Epidermal melanocyte (primary cell): ENCODE measurements around the gene VTN.

Experiments used
- DNase-seq: peaks from one replicate; pipeline ENCODE4 v3.0.0; 2011; ENCODE audit warnings: low spot score; ENCODE audit not compliant: insufficient read length

The VTN gene

DNA sequence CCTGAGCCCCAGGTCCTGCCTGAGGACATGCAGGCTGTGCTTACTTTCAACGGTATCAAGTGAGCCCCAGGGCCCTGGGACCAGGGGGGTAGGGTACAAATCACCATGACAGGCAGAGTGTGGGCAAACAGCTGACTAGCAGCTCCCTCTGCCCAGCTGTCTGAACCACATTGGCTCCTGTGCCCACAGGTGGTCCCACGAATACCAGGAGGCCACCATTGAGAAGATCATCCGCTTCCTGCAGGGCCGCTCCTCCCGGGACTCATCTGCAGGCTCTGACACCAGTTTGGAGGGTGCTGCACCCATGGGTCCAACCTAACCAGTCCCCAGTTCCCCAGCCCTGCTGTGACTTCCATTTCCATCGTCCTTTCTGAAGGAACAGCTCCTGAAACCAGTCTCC, 25.9 kb upstream of the VTN start:
- no peak for DNase-seq

- no peak for DNase-seq
Measured at GRCh38 chr17:28395426-28395825, 25.3 kb upstream of the VTN start.

- DNase-seq = no peak
Measured at GRCh38 chr17:28394337-28395116, 24.4 kb upstream of the VTN start.

- DNase-seq = no peak
Measured at GRCh38 chr17:28392491-28392890, 22.4 kb upstream of the VTN start.

GRCh38 chr17:28391401-28391800, 21.3 kb upstream of the VTN start:
- DNase-seq = no peak

- no peak for DNase-seq
Measured at GRCh38 chr17:28390984-28391383, 20.9 kb upstream of the VTN start.

- no peak for DNase-seq
Measured at GRCh38 chr17:28390563-28390962, 20.5 kb upstream of the VTN start.

GRCh38 chr17:28390141-28390540, 20.0 kb upstream of the VTN start:
- no peak for DNase-seq

GRCh38 chr17:28388106-28388505, 18.0 kb upstream of the VTN start:
- DNase-seq = no peak

DNA sequence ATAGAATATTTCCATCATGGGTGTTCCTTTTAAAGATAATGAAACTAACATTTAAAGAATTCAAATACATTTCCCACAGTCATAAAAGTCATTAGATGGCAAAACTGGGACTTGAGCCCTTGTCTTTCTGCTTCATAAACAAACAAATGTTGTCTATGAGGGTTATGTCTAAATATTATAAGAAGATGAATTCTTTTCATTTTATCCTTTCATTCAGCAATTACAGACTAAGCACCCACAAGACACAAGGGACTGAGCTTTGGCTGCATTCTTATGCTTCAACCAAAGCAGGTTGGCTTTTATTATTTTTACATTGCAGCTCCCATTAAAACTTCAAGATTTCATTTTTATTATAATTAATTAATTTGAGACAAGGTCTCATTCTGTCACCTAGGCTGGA, 16.3 kb upstream of the VTN start:
- DNase-seq = no peak

DNA sequence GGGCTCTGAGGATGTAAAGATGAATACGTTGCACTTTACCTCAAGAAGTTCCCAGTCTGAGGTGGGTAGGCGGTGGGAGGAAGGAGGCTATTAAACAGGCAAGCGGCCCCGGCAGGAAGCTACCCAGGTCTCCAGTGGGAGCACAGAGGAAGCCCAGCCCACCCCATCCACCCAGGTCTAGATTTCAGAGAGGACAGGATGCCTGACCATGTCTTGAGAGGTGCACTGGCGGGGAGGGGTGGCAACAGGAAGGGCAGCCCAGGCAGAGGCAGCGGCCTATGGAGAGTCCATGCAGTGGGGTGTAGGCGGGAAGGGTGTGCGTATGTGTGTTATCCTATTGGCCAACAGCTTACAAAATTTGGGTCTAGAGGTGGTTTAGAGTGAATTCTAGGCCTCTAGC, 15.3 kb upstream of the VTN start:
- DNase-seq = no peak

DNA sequence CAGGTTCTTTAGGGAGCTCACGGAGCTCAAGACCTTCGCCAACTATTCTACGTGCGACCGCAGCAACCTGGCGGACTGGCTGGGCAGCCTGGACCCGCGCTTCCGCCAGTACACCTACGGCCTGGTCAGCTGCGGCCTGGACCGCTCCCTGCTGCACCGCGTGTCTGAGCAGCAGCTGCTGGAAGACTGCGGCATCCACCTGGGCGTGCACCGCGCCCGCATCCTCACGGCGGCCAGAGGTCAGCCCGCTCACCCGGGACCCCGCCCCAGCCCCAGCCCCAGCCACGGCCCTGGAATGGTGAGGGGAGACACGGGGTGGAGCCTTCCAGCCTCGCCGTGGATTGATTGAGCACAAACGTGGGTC, 14.9 kb upstream of the VTN start:
- DNase-seq = no peak

- no peak for DNase-seq
Measured at GRCh38 chr17:28384281-28385036, 14.4 kb upstream of the VTN start.

DNA sequence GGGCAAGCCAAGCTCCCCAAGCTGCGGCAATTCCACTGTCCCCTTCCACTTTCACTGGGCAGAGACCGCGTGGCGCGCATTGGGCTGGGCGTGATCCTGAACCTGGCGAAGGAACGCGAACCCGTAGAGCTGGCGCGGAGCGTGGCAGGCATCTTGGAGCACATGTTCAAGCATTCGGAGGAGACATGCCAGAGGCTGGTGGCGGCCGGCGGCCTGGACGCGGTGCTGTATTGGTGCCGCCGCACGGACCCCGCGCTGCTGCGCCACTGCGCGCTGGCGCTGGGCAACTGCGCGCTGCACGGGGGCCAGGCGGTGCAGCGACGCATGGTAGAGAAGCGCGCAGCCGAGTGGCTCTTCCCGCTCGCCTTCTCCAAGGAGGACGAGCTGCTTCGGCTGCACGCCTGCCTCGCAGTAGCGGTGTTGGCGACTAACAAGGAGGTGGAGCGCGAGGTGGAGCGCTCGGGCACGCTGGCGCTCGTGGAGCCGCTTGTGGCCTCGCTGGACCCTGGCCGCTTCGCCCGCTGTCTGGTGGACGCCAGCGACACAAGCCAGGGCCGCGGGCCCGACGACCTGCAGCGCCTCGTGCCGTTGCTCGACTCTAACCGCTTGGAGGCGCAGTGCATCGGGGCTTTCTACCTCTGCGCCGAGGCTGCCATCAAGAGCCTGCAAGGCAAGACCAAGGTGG, 11.2 kb upstream of the VTN start:
- DNase-seq = no peak

DNA sequence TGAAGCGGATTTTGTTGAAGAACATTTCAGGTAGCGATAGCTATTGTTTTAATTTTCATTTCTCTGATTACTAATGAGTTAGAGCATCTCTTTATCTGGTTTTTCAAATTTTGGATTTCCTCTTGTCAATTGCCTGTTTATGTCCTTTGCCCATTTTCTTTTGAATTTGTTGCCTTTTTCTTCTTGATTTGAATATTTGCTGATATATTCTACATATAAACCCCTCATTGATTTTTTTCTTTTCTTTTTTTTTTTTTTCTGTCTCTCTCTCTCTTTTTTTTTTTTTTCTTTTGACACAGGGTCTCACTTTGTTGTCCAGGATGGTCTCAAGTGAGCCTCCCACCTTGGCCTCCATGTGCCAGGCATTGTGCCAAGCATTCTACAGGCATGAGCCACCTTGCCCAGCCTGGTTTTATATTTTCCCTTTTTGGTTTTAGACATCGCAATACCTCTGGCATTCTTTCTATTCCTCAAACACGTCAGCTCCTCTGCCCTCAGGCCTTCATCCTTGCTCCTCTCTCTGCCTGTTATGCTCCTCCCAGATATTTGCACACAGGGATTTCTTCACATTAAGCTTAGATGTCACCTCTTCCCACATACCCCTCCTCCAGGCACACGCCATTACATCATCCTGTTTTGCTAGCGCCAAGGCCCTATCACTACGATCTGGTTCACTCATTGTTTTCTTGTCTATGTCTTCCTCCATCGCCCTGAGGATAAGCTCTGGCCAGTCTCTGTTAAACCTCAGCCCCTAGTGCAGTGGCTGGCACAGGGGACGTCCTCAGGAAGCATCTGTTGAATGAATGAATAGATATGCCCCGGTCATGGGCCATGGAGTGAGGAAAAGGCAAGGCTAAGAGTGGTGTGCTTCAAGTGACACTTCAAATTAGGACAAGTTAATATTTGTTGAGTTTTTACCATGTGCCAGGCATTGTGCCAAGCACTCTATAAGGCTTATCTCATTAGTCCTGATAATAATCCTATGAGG, 10.0 kb upstream of the VTN start:
- DNase-seq = no peak

GRCh38 chr17:28372945-28373274, 2.8 kb upstream of the VTN start:
- no peak for DNase-seq

GRCh38 chr17:28372203-28372944, 2.3 kb upstream of the VTN start:
- DNase-seq = no peak

DNA sequence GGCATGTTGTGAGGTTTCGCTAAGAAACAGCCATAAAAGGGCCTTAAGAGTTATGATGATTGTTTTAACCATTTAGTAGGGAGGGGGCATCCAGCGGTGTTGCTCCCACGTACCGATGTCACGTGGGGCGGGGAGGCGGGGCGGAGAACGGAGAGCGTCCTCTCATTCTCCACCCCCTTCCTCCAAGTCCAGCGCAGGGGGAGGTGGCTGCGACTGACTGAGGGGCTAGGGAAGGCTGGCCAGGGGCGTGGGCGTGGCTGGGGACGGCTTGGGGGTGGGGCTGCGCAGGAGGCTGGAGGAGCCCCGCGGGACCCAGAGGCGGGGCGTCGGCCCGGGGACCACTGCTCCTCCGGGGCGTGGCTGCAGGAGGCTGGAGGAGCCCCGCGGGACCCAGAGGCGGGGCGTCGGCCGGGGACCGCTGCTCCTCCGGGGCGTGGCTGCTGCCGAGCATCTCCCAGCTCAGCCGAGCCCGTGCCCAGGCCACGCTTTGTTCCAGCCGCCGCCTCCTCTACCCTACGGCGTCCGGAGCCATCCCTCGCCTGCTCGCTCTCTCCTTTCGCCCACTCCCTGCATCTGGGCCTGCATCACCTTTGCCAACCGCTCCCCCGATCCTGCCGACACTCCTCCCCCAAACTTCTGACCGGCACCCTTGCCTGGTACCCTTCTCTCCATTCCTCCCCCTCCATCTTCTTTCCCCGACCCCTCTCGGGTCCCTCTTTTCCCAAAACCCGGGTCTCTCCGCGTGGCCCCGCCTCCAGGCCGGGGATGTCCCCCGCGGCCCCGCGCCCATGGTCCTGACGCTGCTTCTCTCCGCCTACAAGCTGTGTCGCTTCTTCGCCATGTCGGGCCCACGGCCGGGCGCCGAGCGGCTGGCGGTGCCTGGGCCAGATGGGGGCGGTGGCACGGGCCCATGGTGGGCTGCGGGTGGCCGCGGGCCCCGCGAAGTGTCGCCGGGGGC, 1.4 kb upstream of the VTN start, which contains the start of gene SARM1:
Gene SARM1, plus strand, starts transcription at position 450 of the 958 bp plus-strand sequence. Its CDS starts 339 bp downstream, at position 789.
- DNase-seq = peak; percentile 94

- no peak for DNase-seq
Measured at GRCh38 chr17:28370744-28371103, 617 bp upstream of the VTN start.

GRCh38 chr17:28369684-28370034, 448 bp downstream of the VTN start:
- no peak for DNase-seq
